GM18873 (cell line): Measurements from ENCODE around the gene EIF4G3.

Experiments used
- ATAC-seq: cut with Tn5 transposase; IDR thresholded peaks from one replicate; pipeline ENCODE4 v1.9.1; 2021; ENCODE audit warnings: mild to moderate bottlenecking, moderate library complexity, moderate number of reproducible peaks; ENCODE audit not compliant: unreplicated experiment, low FRiP score

The EIF4G3 gene

GRCh38 chr1:21005466-21006239, 171.0 kb downstream of the EIF4G3 start:
- no peak for ATAC-seq

DNA sequence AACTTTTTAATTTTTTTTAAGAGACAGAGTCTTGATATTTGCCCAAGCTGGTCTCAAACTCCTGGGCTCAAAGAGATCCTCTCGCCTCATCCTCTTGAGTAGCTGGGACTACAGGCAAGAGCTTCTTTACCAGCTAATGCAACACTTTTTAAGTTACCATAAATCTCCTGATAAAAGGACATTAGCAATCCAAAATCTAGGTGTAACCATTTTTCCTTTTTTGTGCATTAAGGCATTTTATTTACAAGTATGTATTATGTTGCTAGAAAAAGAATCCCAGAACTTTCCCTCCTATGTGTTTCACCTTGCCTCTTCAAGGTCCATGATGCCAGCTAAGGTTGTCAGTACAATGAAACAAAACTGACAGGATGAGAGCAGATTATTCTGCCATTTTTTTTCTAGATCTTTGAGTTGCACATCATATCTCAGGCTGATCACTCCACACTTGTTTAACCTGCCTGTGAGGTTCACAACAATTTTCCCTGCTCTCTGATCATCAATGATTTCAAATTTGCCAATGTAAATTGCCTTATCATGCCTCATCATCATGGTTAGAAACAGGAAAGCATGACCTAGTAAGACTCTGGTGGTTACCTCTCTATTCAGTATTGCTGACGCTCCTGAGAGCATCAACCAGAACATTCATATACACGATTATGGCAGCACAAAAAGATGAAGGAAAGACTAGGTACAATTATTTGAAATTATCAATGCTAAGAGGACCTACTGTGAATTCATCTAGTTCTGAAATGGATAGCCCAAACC, 173.2 kb downstream of the EIF4G3 start:
- no peak for ATAC-seq

DNA sequence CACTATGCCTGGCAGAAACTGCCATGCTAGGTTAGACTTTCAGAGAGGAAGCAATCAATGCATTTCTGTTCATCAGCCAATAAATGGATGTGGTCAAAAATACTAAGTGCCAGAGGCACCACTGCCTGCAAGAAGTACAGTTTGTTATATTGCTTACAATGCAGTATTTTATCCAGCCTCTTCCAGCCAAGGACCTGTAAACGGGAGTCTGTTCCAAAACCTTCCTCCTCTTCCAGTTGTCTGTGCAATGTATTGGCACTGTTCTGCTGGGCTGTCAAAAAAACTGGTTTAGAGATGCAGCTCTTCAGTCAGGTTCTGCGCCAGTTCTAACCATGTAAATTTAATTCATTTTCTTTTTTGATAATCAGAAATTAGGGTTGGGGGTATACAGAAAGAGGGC, 175.7 kb downstream of the EIF4G3 start:
- no peak for ATAC-seq

GRCh38 chr1:21000245-21000594, 176.5 kb downstream of the EIF4G3 start:
- no peak for ATAC-seq

DNA sequence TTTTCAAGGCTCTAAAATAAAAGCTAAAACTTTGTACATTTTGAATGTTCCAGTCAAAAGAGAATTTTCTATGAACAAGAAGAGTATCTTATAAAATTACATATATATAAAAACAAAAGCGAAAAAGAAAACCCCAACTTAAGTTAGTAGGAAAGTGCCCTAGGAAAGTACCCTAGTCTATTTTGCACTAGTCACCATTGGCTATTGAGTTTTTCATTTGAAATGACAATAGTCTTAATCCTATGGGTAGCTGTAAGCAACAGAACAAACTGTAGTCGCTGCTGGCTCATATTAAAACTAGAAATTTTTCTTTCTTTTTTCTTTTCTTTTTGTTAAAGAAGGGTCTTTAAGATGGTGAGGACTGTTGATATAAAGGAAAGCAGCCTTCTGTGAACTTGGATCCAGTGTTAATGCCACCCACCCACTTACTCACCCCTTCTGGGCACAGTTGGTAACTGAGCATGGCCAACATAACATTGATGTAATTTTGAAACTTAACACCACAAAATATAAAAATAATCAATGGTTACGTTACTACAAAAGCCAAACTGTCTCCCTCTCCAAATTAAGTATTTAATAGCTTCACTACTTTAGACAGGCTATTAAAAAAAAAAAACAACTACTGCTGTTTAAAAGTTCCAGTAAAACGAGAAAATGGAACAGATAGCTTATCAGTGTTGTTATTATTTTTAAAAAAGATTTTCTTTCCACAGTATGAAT, 177.0 kb downstream of the EIF4G3 start:
- ATAC-seq, result no peak

GRCh38 chr1:20998826-20999225, 177.9 kb downstream of the EIF4G3 start:
- ATAC-seq, result no peak

DNA sequence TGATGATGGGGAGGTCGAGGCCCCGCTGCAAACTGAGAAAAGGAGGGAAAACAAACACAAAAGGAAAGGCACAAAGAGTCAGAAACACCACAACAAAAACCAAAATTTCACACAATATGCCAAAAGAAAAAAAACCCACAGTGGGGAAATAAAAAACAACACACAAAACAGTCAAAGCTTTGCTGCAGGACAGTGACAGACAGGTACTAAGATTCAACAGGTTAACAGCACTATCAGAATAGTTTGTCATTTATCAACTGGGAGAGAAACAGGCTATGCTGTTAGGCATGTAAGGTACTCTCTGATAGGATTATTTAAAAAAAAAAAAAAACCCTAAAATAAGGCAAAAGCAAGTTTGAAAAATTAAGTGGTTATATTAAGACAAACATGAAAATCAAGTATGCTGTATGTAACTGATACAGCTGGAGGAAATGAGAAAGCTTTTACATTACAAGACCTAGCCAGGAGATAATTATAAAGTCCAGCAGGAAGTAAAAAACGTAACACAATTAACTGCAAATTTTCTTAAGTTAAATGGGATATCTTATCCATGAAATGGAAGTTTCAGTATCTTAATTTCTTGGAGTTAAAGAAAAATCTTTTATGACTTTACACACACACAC, 179.0 kb downstream of the EIF4G3 start:
- ATAC-seq, result no peak

DNA sequence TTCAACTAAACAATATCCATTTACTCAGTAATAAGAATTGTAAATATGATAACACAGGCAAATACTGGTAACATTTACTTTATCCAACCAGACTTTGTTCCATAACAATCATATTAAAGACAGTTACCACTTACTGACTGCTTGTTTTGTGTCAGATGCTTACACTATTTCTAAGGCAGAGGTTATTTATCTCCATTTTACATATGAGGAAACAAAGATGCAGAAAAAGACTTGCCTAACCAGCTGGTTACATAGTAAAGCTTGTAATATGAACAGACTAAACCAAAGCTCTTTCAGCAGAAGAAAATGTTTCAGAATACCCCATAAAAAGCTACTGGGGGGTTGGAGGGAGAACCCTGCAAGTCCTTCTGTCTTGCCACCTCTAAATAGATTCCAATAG, 180.1 kb downstream of the EIF4G3 start:
- no peak for ATAC-seq

GRCh38 chr1:20993716-20994575, 182.8 kb downstream of the EIF4G3 start:
- no peak for ATAC-seq

DNA sequence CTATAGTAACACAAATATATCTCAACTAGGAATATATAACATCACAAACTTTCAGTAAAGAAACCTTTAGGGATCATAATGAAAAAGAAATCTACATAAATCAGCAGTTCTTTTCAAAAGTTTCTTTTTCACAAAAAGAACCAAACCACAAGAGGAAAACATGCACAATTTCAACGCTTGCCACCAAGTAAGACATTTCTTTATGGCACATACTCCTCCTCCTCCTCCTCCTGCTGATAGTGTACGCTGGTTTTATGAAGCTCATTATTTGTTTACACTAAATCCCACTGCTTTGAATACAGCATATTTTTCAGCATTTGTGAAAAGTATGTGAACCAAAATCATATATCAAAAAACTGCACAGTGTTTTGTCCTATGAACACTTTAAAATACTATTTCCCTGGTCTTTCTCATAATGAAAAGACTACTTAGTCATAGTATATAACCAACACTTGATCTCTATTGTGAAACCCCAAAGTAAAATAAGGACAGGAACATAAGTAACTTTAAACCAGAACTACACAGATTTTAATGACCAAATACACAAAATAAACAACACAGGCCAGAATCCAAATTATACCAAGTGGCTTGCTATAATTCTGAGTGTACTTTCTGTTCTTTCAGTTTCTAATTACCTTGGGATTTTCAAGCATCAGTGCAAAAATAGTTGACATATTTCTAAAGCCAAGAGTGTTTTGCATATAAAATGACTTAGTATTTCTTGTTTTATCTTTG, 184.2 kb downstream of the EIF4G3 start:
- no peak for ATAC-seq

GRCh38 chr1:20988943-20989342, 187.8 kb downstream of the EIF4G3 start:
- no peak for ATAC-seq

DNA sequence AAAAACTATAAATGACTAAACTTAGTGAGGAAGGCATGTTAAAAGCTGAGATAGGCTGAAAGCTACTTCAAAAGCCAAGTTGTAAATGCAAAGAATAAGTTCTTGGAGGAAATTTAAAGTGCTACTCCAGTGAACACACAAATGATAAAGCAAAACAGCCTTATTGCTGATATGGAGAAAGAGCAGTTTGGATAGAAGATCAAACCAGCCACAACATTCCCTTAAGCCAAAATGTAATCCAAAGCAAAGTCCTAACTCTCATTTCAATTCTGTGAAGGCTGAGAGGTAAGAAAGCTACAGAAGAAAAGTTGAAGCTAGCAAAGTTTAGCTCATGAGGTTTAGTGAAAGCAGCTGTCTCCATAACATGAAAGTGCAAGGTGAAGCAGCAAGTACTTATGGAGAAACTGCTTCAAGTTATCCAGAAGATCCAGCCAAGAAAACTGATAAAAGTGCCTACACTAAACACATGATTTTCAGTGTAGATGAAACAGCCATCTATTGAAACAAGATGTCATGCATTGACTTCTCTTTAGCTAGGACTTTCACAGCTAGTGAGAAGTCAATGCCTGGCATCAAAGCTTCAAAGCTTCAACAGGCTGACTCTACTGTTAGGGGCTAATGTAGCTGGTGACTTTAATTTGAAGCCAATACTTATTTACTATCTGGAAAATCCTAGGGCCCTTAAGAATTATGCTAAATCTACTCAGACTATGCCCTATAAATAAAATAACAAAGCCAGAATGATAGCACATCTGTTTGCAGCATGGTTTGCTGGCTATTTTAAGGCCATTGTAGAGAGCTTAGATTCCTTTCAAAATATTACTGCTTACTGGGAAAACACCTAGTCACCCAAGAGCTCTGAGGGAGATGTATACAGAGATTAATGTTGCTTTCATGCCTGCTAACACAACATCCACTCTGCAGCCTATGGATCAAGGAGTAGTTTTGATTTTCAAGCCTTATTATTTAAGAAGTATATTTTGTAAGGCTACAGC, 188.6 kb downstream of the EIF4G3 start:
- no peak for ATAC-seq

DNA sequence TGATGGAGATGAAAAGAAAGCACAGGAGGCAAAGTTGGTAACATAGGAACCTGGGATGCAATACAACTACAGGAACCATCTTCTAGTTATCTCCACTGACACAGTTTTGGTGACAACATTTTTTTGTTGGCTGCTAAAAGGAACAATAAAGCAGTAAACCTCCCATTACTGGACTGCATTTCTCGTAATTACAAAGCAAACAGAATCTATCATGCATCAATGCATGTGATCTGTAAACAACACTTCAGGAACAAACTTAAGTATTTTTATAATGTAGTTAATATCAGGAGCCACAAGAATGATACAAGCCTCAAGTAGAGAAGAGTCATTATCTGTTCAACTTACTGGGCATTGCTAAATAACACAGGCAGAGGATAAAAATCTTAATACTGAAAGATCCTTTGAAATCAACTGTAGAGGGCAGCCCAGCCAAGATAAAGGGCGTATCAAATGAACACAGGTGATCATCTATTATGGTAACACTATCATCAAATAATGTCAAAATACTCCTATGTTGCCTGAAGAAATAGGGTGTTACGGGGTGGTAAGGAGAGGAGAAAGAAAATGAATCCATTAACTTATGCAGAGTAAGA, 193.3 kb downstream of the EIF4G3 start:
- no peak for ATAC-seq

GRCh38 chr1:20982316-20982715, 194.4 kb downstream of the EIF4G3 start:
- ATAC-seq, result no peak

- ATAC-seq, result no peak
Measured at GRCh38 chr1:20981915-20982314, 194.8 kb downstream of the EIF4G3 start.

DNA sequence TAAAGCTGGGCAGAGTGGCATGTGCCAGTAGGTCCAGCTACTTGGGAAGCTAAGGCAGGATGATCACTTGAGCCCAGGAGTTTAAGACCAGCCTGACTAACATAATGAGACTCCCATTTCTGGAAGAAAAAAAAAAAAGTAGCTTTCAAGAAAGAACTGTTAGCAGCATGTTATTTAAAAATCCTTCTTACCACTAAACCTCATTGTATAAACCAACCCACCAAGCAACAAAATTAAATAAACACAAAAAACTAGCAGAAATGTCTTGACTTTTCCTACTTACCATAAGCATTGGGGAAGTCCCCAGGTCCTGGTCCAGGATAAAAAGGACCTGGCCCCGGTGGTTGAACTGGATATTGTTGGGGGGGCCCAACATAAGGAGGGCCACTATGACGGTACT, 196.6 kb downstream of the EIF4G3 start:
- no peak for ATAC-seq

- no peak for ATAC-seq
Measured at GRCh38 chr1:20978413-20978812, 198.3 kb downstream of the EIF4G3 start.

DNA sequence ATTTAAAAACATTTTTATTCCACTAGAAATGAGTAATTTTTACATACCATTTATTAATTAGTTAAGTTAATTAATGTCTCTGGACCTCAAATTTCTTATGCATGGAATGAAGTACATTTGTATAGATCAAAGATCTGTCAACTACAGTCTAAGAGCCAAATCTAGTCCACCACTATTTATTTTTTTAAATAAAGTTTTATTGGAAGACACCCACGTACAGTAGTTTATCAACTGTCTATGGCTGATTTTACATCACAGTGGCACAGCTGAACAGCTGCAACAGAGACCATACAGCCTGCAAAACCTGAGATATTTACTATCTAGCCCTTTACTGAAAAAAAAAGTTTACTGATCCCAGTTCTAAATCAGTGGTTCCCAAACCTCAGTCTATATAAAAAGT, 201.0 kb downstream of the EIF4G3 start:
- no peak for ATAC-seq
